Measurements from ENCODE around the gene ATP8A1.

DNA sequence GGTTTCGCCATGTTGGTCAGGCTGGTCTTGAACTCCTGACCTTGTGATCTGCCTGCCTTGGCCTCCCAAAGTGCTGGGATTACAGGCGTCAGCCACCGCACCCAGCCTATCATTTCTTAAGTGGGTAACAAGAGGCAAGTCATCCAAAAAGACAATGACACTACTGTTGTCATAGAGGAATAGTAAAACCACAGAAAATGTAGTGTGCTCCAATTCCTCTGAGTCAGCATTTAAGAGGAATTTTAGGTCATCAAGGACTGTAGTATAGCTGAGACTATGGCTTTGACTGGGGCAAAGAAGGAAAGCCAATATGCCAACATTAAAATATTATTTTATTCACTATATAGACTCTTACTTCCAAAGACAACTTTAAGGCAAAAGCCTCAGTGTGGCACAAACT lies 48.4 kb downstream of the ATP8A1 start:
- no peak for TF ChIP-seq RAD21 (IDR thresholded peaks at IDR 0.05)
- no peak for TF ChIP-seq ATF3 (IDR thresholded peaks at IDR 0.05)
- TF ChIP-seq, protein P1, sequence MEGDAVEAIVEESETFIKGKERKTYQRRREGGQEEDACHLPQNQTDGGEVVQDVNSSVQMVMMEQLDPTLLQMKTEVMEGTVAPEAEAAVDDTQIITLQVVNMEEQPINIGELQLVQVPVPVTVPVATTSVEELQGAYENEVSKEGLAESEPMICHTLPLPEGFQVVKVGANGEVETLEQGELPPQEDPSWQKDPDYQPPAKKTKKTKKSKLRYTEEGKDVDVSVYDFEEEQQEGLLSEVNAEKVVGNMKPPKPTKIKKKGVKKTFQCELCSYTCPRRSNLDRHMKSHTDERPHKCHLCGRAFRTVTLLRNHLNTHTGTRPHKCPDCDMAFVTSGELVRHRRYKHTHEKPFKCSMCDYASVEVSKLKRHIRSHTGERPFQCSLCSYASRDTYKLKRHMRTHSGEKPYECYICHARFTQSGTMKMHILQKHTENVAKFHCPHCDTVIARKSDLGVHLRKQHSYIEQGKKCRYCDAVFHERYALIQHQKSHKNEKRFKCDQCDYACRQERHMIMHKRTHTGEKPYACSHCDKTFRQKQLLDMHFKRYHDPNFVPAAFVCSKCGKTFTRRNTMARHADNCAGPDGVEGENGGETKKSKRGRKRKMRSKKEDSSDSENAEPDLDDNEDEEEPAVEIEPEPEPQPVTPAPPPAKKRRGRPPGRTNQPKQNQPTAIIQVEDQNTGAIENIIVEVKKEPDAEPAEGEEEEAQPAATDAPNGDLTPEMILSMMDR (IDR thresholded peaks at IDR 0.05; ENCODE audit: low read depth, low read length, missing input control), result no peak
- TF ChIP-seq, protein P2, sequence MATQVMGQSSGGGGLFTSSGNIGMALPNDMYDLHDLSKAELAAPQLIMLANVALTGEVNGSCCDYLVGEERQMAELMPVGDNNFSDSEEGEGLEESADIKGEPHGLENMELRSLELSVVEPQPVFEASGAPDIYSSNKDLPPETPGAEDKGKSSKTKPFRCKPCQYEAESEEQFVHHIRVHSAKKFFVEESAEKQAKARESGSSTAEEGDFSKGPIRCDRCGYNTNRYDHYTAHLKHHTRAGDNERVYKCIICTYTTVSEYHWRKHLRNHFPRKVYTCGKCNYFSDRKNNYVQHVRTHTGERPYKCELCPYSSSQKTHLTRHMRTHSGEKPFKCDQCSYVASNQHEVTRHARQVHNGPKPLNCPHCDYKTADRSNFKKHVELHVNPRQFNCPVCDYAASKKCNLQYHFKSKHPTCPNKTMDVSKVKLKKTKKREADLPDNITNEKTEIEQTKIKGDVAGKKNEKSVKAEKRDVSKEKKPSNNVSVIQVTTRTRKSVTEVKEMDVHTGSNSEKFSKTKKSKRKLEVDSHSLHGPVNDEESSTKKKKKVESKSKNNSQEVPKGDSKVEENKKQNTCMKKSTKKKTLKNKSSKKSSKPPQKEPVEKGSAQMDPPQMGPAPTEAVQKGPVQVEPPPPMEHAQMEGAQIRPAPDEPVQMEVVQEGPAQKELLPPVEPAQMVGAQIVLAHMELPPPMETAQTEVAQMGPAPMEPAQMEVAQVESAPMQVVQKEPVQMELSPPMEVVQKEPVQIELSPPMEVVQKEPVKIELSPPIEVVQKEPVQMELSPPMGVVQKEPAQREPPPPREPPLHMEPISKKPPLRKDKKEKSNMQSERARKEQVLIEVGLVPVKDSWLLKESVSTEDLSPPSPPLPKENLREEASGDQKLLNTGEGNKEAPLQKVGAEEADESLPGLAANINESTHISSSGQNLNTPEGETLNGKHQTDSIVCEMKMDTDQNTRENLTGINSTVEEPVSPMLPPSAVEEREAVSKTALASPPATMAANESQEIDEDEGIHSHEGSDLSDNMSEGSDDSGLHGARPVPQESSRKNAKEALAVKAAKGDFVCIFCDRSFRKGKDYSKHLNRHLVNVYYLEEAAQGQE (IDR thresholded peaks at IDR 0.05), result no peak
- no peak for TF ChIP-seq JUND (IDR thresholded peaks at IDR 0.05)
- no peak for TF ChIP-seq HNF4A (conservative IDR thresholded peaks at IDR 0.05)
- TF ChIP-seq TAF1 (conservative IDR thresholded peaks at IDR 0.05), result no peak
- TF ChIP-seq, protein P3, sequence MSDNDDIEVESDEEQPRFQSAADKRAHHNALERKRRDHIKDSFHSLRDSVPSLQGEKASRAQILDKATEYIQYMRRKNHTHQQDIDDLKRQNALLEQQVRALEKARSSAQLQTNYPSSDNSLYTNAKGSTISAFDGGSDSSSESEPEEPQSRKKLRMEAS (IDR thresholded peaks at IDR 0.05), result no peak
- TF ChIP-seq SP1 (IDR thresholded peaks at IDR 0.05), result no peak
- TF ChIP-seq NR2F2 (IDR thresholded peaks at IDR 0.05), result no peak
- TF ChIP-seq FOXA1 (IDR thresholded peaks at IDR 0.05), result no peak
- TF ChIP-seq ZBTB33 (IDR thresholded peaks at IDR 0.05), result no peak
- no peak for TF ChIP-seq YY1 (IDR thresholded peaks at IDR 0.05)
- no peak for TF ChIP-seq RXRA (IDR thresholded peaks at IDR 0.05)
